WTC11 (cell line): Measurements from ENCODE around the gene ZNF276. TPM values are rescaled to one million over a fixed set of nuclear protein-coding genes. Genes with fewer than 3 reads are reported as not detected.

Source experiments
- ATAC-seq: fragments of 200-7000 bp; cut with Tn5 transposase; 2 replicates; pipeline ENCODE4 v1.10.0; 2021; ENCODE audit warnings: mild to moderate bottlenecking, moderate library complexity
- CTCF ChIA-PET: fragments of 300-600 bp; sonication (Branson Sonifier 250); formaldehyde crosslinking; loops from one replicate; lab custom pipeline; 2021; ENCODE audit warnings: antibody characterized with exemption; lab: Charles Lee
- POLR2A ChIA-PET: fragments of 350-600 bp; sonication (Branson Sonifier 250); formaldehyde crosslinking; loops from one replicate; lab custom pipeline; 2021; ENCODE audit warnings: antibody characterized with exemption; lab: Charles Lee
- DNase-seq: peaks from one replicate; pipeline ENCODE4 v3.0.0; 2021; ENCODE audit warnings: low spot score
- H3K27ac Mint-ChIP-seq: 2 replicates; pipeline ENCODE4 v1.8.0; 2021; ENCODE audit warnings: mixed read lengths
- H3K27me3 Mint-ChIP-seq: 2 replicates; pipeline ENCODE4 v1.8.0; 2021; ENCODE audit warnings: low read depth, mild to moderate bottlenecking, moderate library complexity, mixed read lengths
- H3K36me3 Mint-ChIP-seq: 2 replicates; pipeline ENCODE4 v1.8.0; 2021; ENCODE audit warnings: mixed read lengths
- H3K4me1 Mint-ChIP-seq: 2 replicates; pipeline ENCODE4 v1.8.0; 2022; ENCODE audit warnings: mixed read lengths
- H3K4me3 Mint-ChIP-seq: 2 replicates; pipeline ENCODE4 v1.8.0; 2021; ENCODE audit warnings: mild to moderate bottlenecking, moderate library complexity, mixed read lengths
- H3K9me3 Mint-ChIP-seq: 2 replicates; pipeline ENCODE4 v1.8.0; 2021; ENCODE audit warnings: mixed read lengths
- ATF1 ChIP-seq: sonication (generic); formaldehyde crosslinking; IDR thresholded peaks from 2 replicates; pipeline ENCODE4 v1.8.1; 2023; ENCODE audit warnings: mild to moderate bottlenecking, moderate library complexity, missing genetic modification reagents
- ERG ChIP-seq: fragments of 250-450 bp; sonication (Bioruptor Pico); IDR thresholded peaks from 2 replicates; pipeline ENCODE4 v1.8.0; 2021; ENCODE audit warnings: mild to moderate bottlenecking
- ESRRA ChIP-seq: sonication (generic); formaldehyde crosslinking; IDR thresholded peaks from 2 replicates; pipeline ENCODE4 v1.8.1; 2022; ENCODE audit warnings: mild to moderate bottlenecking, missing genetic modification reagents, borderline replicate concordance
- FOXJ3 ChIP-seq: sonication (generic); formaldehyde crosslinking; IDR thresholded peaks from 2 replicates; pipeline ENCODE4 v1.9.0; 2021; ENCODE audit warnings: missing genetic modification reagents, mild to moderate bottlenecking, borderline replicate concordance
- FOXP1 ChIP-seq: sonication (generic); formaldehyde crosslinking; IDR thresholded peaks from 2 replicates; pipeline ENCODE4 v1.8.0; 2022; ENCODE audit warnings: missing genetic modification reagents, mild to moderate bottlenecking, moderate library complexity, borderline replicate concordance
- NFYB ChIP-seq: sonication (generic); formaldehyde crosslinking; conservative IDR thresholded peaks from 2 replicates; pipeline ENCODE4 v1.8.0; 2022; ENCODE audit warnings: low read depth, missing genetic modification reagents
- NR2C2 ChIP-seq: sonication (generic); formaldehyde crosslinking; IDR thresholded peaks from 2 replicates; pipeline ENCODE4 v1.8.0; 2022; ENCODE audit warnings: mild to moderate bottlenecking, missing genetic modification reagents
- NR3C1 ChIP-seq: sonication (generic); formaldehyde crosslinking; conservative IDR thresholded peaks from 2 replicates; pipeline ENCODE4 v1.8.1; 2023; ENCODE audit warnings: low read depth, mild to moderate bottlenecking, missing genetic modification reagents
- OVOL2 ChIP-seq: fragments of 250-450 bp; sonication (Bioruptor Pico); IDR thresholded peaks from 2 replicates; pipeline ENCODE4 v1.9.0; 2021; ENCODE audit warnings: mild to moderate bottlenecking, borderline replicate concordance
- RELA ChIP-seq: sonication (generic); formaldehyde crosslinking; IDR thresholded peaks from 2 replicates; pipeline ENCODE4 v1.8.1; 2022; ENCODE audit warnings: missing genetic modification reagents, mild to moderate bottlenecking, borderline replicate concordance
- ZMAT4 ChIP-seq: fragments of 250-450 bp; sonication (Bioruptor Pico); IDR thresholded peaks from 2 replicates; pipeline ENCODE4 v1.9.0; 2021; ENCODE audit warnings: mild to moderate bottlenecking
- ZNF138 ChIP-seq: sonication (generic); formaldehyde crosslinking; conservative IDR thresholded peaks from 2 replicates; pipeline ENCODE4 v1.8.1; 2022; ENCODE audit warnings: mild to moderate bottlenecking, moderate library complexity, missing genetic modification reagents
- ZNF219 ChIP-seq: sonication (generic); formaldehyde crosslinking; IDR thresholded peaks from 2 replicates; pipeline ENCODE4 v1.8.0; 2023; ENCODE audit warnings: missing genetic modification reagents, mild to moderate bottlenecking, borderline replicate concordance
- ZNF512 ChIP-seq: sonication (generic); formaldehyde crosslinking; IDR thresholded peaks from 2 replicates; pipeline ENCODE4 v1.8.1; 2022; ENCODE audit warnings: missing genetic modification reagents, borderline replicate concordance
- total RNA-seq: library from RNA; stranded (reverse); gene quantifications from 3 replicates; pipeline ENCODE4 v1.2.3, GENCODE V29; 2021
- TF ChIP-seq, protein P1 (sequence below): sonication (generic); formaldehyde crosslinking; IDR thresholded peaks from 2 replicates; pipeline ENCODE4 v1.8.1; 2023; ENCODE audit warnings: mild to moderate bottlenecking, missing genetic modification reagents
- TF ChIP-seq, protein P2 (sequence below): sonication (generic); formaldehyde crosslinking; IDR thresholded peaks from 2 replicates; pipeline ENCODE4 v1.8.1; 2023; ENCODE audit warnings: mild to moderate bottlenecking, missing genetic modification reagents, borderline replicate concordance

The ZNF276 gene
- total RNA-seq, 1 experiment from 2014 or later = 16.6 TPM

GRCh38 chr16:89746043-89746442 lies 24.7 kb downstream of the ZNF276 start:
- Mint-ChIP-seq H3K36me3 (peaks cover 70% of the 10 kb centered on the region), H3K27ac (no peak overlapping the region), H3K9me3 (no peaks in the 10 kb centered on the region), H3K4me3 (no peak overlapping the region), H3K4me1 (no peaks in the 10 kb centered on the region), H3K27me3 (no peaks in the 10 kb centered on the region)
- DNase-seq = no peak
- ChIA-PET CTCF (interaction anchor here (1.3 to 2.1 kb wide), 2 partner anchors 40 to 46 kb away, joined by 3 to 5 read pairs; no protein-coding TSS in a partner anchor), POLR2A (no interaction called here)
- TF ChIP-seq ERG (CRISPR knock-in tag) (no peak), ZNF138 (no peak), NR2C2 (no peak), ZNF219 (no peak), FOXP1 (no peak), FOXJ3 (CRISPR knock-in tag) (no peak), OVOL2 (no peak), ATF1 (CRISPR knock-in tag) (no peak)
- TF ChIP-seq, protein P1, sequence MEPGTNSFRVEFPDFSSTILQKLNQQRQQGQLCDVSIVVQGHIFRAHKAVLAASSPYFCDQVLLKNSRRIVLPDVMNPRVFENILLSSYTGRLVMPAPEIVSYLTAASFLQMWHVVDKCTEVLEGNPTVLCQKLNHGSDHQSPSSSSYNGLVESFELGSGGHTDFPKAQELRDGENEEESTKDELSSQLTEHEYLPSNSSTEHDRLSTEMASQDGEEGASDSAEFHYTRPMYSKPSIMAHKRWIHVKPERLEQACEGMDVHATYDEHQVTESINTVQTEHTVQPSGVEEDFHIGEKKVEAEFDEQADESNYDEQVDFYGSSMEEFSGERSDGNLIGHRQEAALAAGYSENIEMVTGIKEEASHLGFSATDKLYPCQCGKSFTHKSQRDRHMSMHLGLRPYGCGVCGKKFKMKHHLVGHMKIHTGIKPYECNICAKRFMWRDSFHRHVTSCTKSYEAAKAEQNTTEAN (CRISPR knock-in tag) = no peak
- no peak for ATAC-seq

GRCh38 chr16:89748076-89748475 lies 26.7 kb downstream of the ZNF276 start:
- ATAC-seq = no peak
- TF ChIP-seq RELA (CRISPR knock-in tag) = no peak
- TF ChIP-seq ESRRA (CRISPR knock-in tag) = no peak
- TF ChIP-seq ZNF219 = no peak
- no peak for TF ChIP-seq NFYB (CRISPR knock-in tag)
- TF ChIP-seq NR3C1 (CRISPR knock-in tag) = no peak
- TF ChIP-seq, all 79 proteins: peak for 0
- Mint-ChIP-seq H3K27me3 (no peaks in the 10 kb centered on the region), H3K4me3 (no peak overlapping the region), H3K27ac (no peak overlapping the region), H3K9me3 (no peaks in the 10 kb centered on the region), H3K4me1 (no peaks in the 10 kb centered on the region), H3K36me3 (peaks cover 69% of the 10 kb centered on the region)
- ChIA-PET POLR2A (no interaction called here), CTCF (no interaction called here)
- no peak for DNase-seq

GRCh38 chr16:89748921-89749320 lies 27.6 kb downstream of the ZNF276 start:
- peaks cover 68% of the 10 kb centered on the region for H3K36me3 Mint-ChIP-seq
- H3K4me3 Mint-ChIP-seq = no peak overlapping the region
- H3K27ac Mint-ChIP-seq = no peak overlapping the region
- DNase-seq (no peak), ATAC-seq (no peak)
- H3K27me3 Mint-ChIP-seq = no peaks in the 10 kb centered on the region
- ChIA-PET CTCF (no interaction called here), POLR2A (no interaction called here)
- no peaks in the 10 kb centered on the region for H3K4me1 Mint-ChIP-seq
- H3K9me3 Mint-ChIP-seq = no peaks in the 10 kb centered on the region
- TF ChIP-seq ZMAT4 (CRISPR knock-in tag) (no peak), ZNF512 (CRISPR knock-in tag) (no peak)
- TF ChIP-seq, protein P2, sequence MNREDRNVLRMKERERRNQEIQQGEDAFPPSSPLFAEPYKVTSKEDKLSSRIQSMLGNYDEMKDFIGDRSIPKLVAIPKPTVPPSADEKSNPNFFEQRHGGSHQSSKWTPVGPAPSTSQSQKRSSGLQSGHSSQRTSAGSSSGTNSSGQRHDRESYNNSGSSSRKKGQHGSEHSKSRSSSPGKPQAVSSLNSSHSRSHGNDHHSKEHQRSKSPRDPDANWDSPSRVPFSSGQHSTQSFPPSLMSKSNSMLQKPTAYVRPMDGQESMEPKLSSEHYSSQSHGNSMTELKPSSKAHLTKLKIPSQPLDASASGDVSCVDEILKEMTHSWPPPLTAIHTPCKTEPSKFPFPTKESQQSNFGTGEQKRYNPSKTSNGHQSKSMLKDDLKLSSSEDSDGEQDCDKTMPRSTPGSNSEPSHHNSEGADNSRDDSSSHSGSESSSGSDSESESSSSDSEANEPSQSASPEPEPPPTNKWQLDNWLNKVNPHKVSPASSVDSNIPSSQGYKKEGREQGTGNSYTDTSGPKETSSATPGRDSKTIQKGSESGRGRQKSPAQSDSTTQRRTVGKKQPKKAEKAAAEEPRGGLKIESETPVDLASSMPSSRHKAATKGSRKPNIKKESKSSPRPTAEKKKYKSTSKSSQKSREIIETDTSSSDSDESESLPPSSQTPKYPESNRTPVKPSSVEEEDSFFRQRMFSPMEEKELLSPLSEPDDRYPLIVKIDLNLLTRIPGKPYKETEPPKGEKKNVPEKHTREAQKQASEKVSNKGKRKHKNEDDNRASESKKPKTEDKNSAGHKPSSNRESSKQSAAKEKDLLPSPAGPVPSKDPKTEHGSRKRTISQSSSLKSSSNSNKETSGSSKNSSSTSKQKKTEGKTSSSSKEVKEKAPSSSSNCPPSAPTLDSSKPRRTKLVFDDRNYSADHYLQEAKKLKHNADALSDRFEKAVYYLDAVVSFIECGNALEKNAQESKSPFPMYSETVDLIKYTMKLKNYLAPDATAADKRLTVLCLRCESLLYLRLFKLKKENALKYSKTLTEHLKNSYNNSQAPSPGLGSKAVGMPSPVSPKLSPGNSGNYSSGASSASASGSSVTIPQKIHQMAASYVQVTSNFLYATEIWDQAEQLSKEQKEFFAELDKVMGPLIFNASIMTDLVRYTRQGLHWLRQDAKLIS (CRISPR knock-in tag) = no peak
